ENCODE data around the gene TIE1. TPM values are rescaled to one million over a fixed set of nuclear protein-coding genes. Genes with fewer than 3 reads are reported as not detected.

Gene TIE1
- total and polyA plus RNA-seq, 2 donors (not counting 3 experiments of a cell fraction or from before 2014, with no cell fraction given): 531 to 620 TPM

DNA sequence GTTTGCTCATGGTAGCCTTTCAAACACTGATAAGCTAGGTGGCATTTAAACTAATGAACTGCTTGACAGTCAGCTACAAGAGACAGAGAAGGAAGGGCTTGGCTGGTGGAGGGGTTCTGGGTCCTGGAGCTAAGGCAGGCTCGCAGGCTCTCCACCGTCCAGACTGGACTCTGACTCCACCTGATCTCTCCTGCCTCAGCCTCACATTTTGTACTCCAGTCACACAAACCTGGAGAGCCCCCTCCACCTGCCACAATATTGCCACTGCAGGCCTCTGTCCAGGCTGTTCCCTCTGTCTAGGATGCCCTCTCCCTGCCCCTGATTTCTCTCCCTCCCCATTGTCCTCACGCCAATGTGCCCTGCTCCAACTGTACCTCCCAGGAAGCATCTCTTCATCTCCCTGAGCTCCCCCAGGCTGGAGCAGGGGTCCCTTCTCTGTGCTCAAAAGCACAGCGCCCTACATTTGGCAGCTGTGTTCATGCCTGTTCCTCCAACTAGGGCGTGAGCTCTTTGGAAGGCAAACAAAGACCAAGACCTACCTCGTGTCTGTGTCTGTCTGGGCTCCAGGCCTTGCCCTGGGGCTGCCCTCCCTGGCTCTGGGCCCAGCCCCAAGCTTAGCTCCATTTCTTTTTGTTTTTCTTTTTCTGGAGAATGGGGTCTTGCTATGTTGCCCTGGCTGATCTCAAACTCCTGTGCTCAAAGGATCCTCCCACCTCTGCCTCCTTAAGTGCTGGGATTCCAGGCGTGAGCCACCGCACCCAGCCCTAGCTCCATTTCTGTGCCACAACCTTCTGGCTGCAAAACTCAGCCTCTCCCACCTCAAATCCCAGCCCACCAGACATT lies 2.9 kb downstream of the TIE1 start:
- Histone ChIP-seq H3K4me2 (ENCODE audit: insufficient read depth, low read length) (peak overlapping the region; percentile 98), H3K4me3 (replicated peaks in 1 of 3; ENCODE audit: insufficient read depth in 1 of 3, low read depth in 1 of 3, low read length in 3 of 3) (peak overlapping the region in 2 of 3 experiments; percentile 76 to 96), H2AFZ (ENCODE audit: low read depth, low read length) (no peak overlapping the region), H3K27ac (ENCODE audit: insufficient read depth, low read depth, low read length) (peak overlapping the region; percentile 15), H4K20me1 (replicated peaks; ENCODE audit: control insufficient read depth, extremely low read depth, insufficient read depth, low read length) (no peaks in the 10 kb centered on the region), H3K4me1 (ENCODE audit: control insufficient read depth, extremely low read depth, insufficient read depth, low read length) (peaks cover 37% of the 10 kb centered on the region), H3K9me3 (replicated peaks; ENCODE audit: control insufficient read depth, insufficient read depth, low read length) (no peaks in the 10 kb centered on the region), H3K9ac (replicated peaks; ENCODE audit: extremely low read depth, insufficient read depth, low read length) (peak overlapping the region; percentile 96), H3K79me2 (ENCODE audit: control insufficient read depth, insufficient read depth, low read length) (peaks cover 76% of the 10 kb centered on the region), H3K27me3 (ENCODE audit: control insufficient read depth in 2 of 2, insufficient read depth in 2 of 2, low read length in 2 of 2) (no peaks in the 10 kb centered on the region), H3K36me3 (ENCODE audit: control insufficient read depth in 2 of 2, extremely low read depth in 1 of 2, insufficient read depth in 2 of 2, low read length in 2 of 2) (peaks cover 22 to 39% of the 10 kb centered on the region in 2 experiments), H3K9me1 (replicated peaks; ENCODE audit: control insufficient read depth, extremely low read depth, insufficient read depth, low read length) (no peaks in the 10 kb centered on the region)
- CTCF ChIA-PET: interaction anchor here (0.6 to 3.3 kb wide), 12 partner anchors 9 to 132 kb away, joined by 3 to 32 read pairs (median 4); partner anchors contain the start of genes CDC20, CFAP57 and EBNA1BP2
- BruUV-seq (replicated peaks): no TSS peak
- POLR2A ChIA-PET: interaction anchor here (0.9 to 2.2 kb wide), 4 partner anchors 9 to 71 kb away, joined by 3 to 15 read pairs (median 5); no protein-coding TSS in a partner anchor
- DNase-seq (ENCODE audit: low read depth, low spot score): peak; percentile 26
- TF ChIP-seq JUN (IDR thresholded peaks at IDR 0.05; ENCODE audit: borderline replicate concordance, insufficient read depth, insufficient read length, low read depth) (no peak), POLR2AphosphoS5 (IDR thresholded peaks at IDR 0.05; ENCODE audit: insufficient read depth, low read depth, low read length) (no peak), POLR2A (IDR thresholded peaks at IDR 0.05; ENCODE audit: low read depth, low read length) (peak; percentile 50), EZH2 (IDR thresholded peaks at IDR 0.05; ENCODE audit: borderline replicate concordance, low read depth, low read length, severe bottlenecking) (no peak), MYC (IDR thresholded peaks at IDR 0.05; ENCODE audit: low read depth, low read length) (no peak), FOS (IDR thresholded peaks at IDR 0.05; ENCODE audit: borderline replicate concordance, insufficient read depth, low read length) (no peak)
- FAIRE-seq: no peak
- dilution Hi-C loops (cut with MboI; ENCODE audit: extremely low pct_ligation_motif_present, low sequenced_read_pairs) (no loop called here), intact Hi-C loops (cut with micrococcal nuclease) (loop anchor here (2.0 to 5.0 kb wide), 2 partner anchors 111 to 169 kb away; no protein-coding TSS in a partner anchor)
